K562 (cell line): ENCODE results near the gene ROPN1B. TPM values are rescaled to one million over a fixed set of nuclear protein-coding genes. Genes with fewer than 3 reads are reported as not detected.

Source experiments
- ATAC-seq: fragments of 200-7000 bp; cut with Tn5 transposase; 3 replicates; pipeline ENCODE4 v1.9.1; 2020; ENCODE audit warnings: moderate library complexity
- BruUV-seq: library from RNA; stranded (reverse); fragments of 400-500 nt; replicated peaks from 2 replicates; lab custom pipeline; 2021; lab: Mats Ljungman, UMichigan
- CTCF ChIA-PET: fragments of 300-600 bp; formaldehyde crosslinking; extraction: SDS; loops from one replicate; lab custom pipeline; 2021; ENCODE audit warnings: low intra/inter-chr PET ratio; lab: Yijun Ruan, JAX
- POLR2A ChIA-PET: fragments of 300-600, 350-650 bp; sonication (Branson Sonifier 250); formaldehyde crosslinking; extraction: SDS; loops from one replicate; lab custom pipeline; 2021; ENCODE audit warnings: antibody characterized with exemption, inconsistent platforms; lab: Yijun Ruan, JAX
- DNase-seq, 4 experiments: peaks; one replicate each; pipeline versions ENCODE4 v3.0.0 to v3.0.0-alpha.2; 2011 to 2018; ENCODE audit warnings: low spot score in 3 of 4, mixed read lengths in 3 of 4; ENCODE audit errors: extremely low read depth in 1 of 4
- FAIRE-seq: peaks from 2 replicates; lab custom pipeline; 2011; peaks lifted over from hg19 to GRCh38; lab: Jason Lieb, UNC
- H2AFZ ChIP-seq: 2 replicates; pipeline ENCODE4 v1.6.0; 2011; ENCODE audit warnings: low read depth, low read length, control low read depth, inconsistent platforms
- H3K27ac ChIP-seq: fragments of 200-600 bp; 3 replicates; pipeline ENCODE4 v1.8.0; 2011; ENCODE audit warnings: low read depth, mild to moderate bottlenecking, control low read depth, inconsistent platforms, low read length, moderate library complexity, mixed read lengths; ENCODE audit errors: extremely low read depth
- H3K27me3 ChIP-seq, 2 experiments: fragments of 300-600 bp in 1 of 2; 2 replicates in 1 of 2; 3 replicates in 1 of 2; pipeline versions ENCODE4 v1.6.0 to v1.8.0; 2011; ENCODE audit warnings: inconsistent platforms in 2 of 2, low read length in 2 of 2, mild to moderate bottlenecking in 1 of 2, mixed read lengths in 1 of 2, moderate library complexity in 1 of 2; ENCODE audit not compliant: control insufficient read depth in 2 of 2, insufficient read depth in 2 of 2
- H3K36me3 ChIP-seq: fragments of 300-600 bp; 3 replicates; pipeline ENCODE4 v1.8.0; 2011; ENCODE audit warnings: mild to moderate bottlenecking, low read length, inconsistent platforms; ENCODE audit not compliant: control insufficient read depth, insufficient read depth
- H3K4me1 ChIP-seq, 2 experiments: fragments of 200-600 bp in 1 of 2; replicated peaks in 1 of 2; 2 replicates in 1 of 2; 3 replicates in 1 of 2; pipeline versions ENCODE4 v1.5.1 to v1.8.0; 2011; ENCODE audit warnings: inconsistent platforms in 2 of 2, low read length in 2 of 2, mild to moderate bottlenecking in 1 of 2, mixed read lengths in 1 of 2, moderate library complexity in 1 of 2; ENCODE audit not compliant: control insufficient read depth in 2 of 2, insufficient read depth in 2 of 2
- H3K4me2 ChIP-seq: 2 replicates; pipeline ENCODE4 v1.6.1; 2011; ENCODE audit warnings: low read length, control low read depth, inconsistent platforms, mixed read lengths; ENCODE audit not compliant: insufficient read depth
- H3K4me3 ChIP-seq: fragments of 200-600 bp; sonication (generic), shearing (Covaris generic); 2 replicates; pipeline ENCODE4 v1.5.1; 2016; ENCODE audit warnings: control low read depth, inconsistent platforms
- H3K79me2 ChIP-seq: fragments of 200-600 bp; 3 replicates; pipeline ENCODE4 v1.8.0; 2011; ENCODE audit warnings: low read length, inconsistent platforms; ENCODE audit not compliant: control insufficient read depth, insufficient read depth
- H3K9ac ChIP-seq, 2 experiments: 2 replicates each; pipeline versions ENCODE4 v1.6.0 to v1.6.1; 2011; ENCODE audit warnings: low read depth in 2 of 2, low read length in 2 of 2, control low read depth in 1 of 2, inconsistent platforms in 1 of 2, mild to moderate bottlenecking in 1 of 2, mixed read lengths in 1 of 2; ENCODE audit not compliant: insufficient read depth in 1 of 2
- H3K9me1 ChIP-seq: one replicate; pipeline ENCODE4 v1.6.0; 2011; ENCODE audit warnings: inconsistent platforms, mild to moderate bottlenecking, low read length, moderate library complexity; ENCODE audit not compliant: control insufficient read depth, insufficient read depth
- H3K9me3 ChIP-seq: replicated peaks from 2 replicates; pipeline ENCODE4 v1.5.1; 2011; ENCODE audit warnings: low read depth, low read length, inconsistent platforms; ENCODE audit not compliant: control insufficient read depth, insufficient read depth
- H4K20me1 ChIP-seq: replicated peaks from 2 replicates; pipeline ENCODE4 v1.6.1; 2011; ENCODE audit warnings: low read length, inconsistent platforms, mixed read lengths; ENCODE audit not compliant: control insufficient read depth, insufficient read depth
- ZFP30 ChIP-seq: fragments of 250-450 bp; sonication (Bioruptor Pico); IDR thresholded peaks from 2 replicates; pipeline ENCODE4 v1.8.0; 2022; ENCODE audit warnings: moderate library complexity, mild to moderate bottlenecking, inconsistent platforms, borderline replicate concordance
- whole genome bisulfite sequencing: fragments of 100-300 bp; shearing (Covaris generic); methylation state at CpG from one replicate; pipeline ENCODE4 v1.1.6; 2016; ENCODE audit warnings: low coverage, mixed read lengths; ENCODE audit not compliant: insufficient coverage; ENCODE audit errors: missing lambda C conversion rate; 5-methylcytosine and 5-hydroxymethylcytosine counted together
- in situ Hi-C: fragments of 300-500 bp; cut with MboI; formaldehyde crosslinking; loops from 4 replicates; pipeline ENCODE4 v1.15.0; 2018; ENCODE audit warnings: inconsistent platforms, mixed read lengths
- intact Hi-C: fragments of 100-400 bp; cut with micrococcal nuclease; formaldehyde crosslinking; loops from 2 replicates; pipeline ENCODE4 v1.14.2; 2022
- polyA plus RNA-seq, 8 experiments: library from polyadenylated mRNA; depleted of rRNA in 4 of 8; stranded (reverse) in 5 of 8; unstranded in 3 of 8; fragments of >200 nt; fragmentation: Nextera tagmentation in 2 of 8; fragmentation: Illumina TruSeq in 1 of 8; extraction: Ambion mirVana in 2 of 8; extraction: Trizol in 1 of 8; gene quantifications; 2 replicates each; pipeline versions ENCODE4 v1.2.1 to v1.2.3, GENCODE V29; 2011 to 2014; ENCODE audit warnings: inconsistent platforms in 1 of 8, missing spikeins in 1 of 8
- small RNA-seq: library from RNA; depleted of rRNA; stranded (forward); fragments of <200 nt; gene quantifications from one replicate; pipeline ENCODE3, GENCODE V24; 2014
- total RNA-seq, 7 experiments: library from RNA; depleted of rRNA in 6 of 7; stranded (reverse); fragments of >200 nt in 6 of 7; fragmentation: Illumina TruSeq in 2 of 7; extraction: Trizol in 2 of 7; gene quantifications; 2 replicates each; pipeline versions ENCODE4 v1.2.1 to v1.2.3, GENCODE V29; 2011 to 2021; ENCODE audit warnings: low replicate concordance in 1 of 7

Gene ROPN1B
- total and polyA plus RNA-seq, 9 of the 15 experiments (the other 6 are each of a cell fraction or from before 2014, with no cell fraction given) = not detected

- no peak for DNase-seq
- no peaks in the 10 kb centered on the region for H3K36me3 ChIP-seq
- H3K9me1 ChIP-seq = no peaks in the 10 kb centered on the region
- no peak for TF ChIP-seq ZFP30
- TF ChIP-seq, all 486 proteins: peak for 0
- H3K79me2 ChIP-seq = no peaks in the 10 kb centered on the region
- H3K4me2 ChIP-seq = no peak overlapping the region
- intact Hi-C loops = no loop called here
- no peaks in the 10 kb centered on the region for H4K20me1 ChIP-seq
- FAIRE-seq (no peak), ATAC-seq (no peak)
- no peak overlapping the region for H3K4me3 ChIP-seq
- 46% methylated on average over 6 of the region's 9 CpGs for WGBS
- no peaks in the 10 kb centered on the region for H3K27me3 ChIP-seq
- H3K27ac ChIP-seq = no peak overlapping the region
- H3K4me1 ChIP-seq = no peaks in the 10 kb centered on the region; a peak in 2 of 5 replicates
- BruUV-seq = no TSS peak
- ChIA-PET POLR2A (interaction anchor here (0.6 kb wide), 1 partner anchor 1463 kb away, joined by 3 read pairs; no protein-coding TSS in a partner anchor), CTCF (no interaction called here)
- no peak overlapping the region for H2AFZ ChIP-seq
- no peaks in the 10 kb centered on the region for H3K9me3 ChIP-seq
- H3K9ac ChIP-seq = no peak overlapping the region
- in situ Hi-C loops = no loop called here
These were observed 63.0 kb downstream of the ROPN1B start for GRCh38 chr3:126031981-126032471.

Small RNA genes lying within 50 kb of the gene (small RNA-seq; reads per million reads assigned to genes)
- gene AC092903.1 = not detected

Other genes with a start within 250 kb of the ROPN1B start
- 11.2 and 22.0 TPM in 2 replicates for gene SLC41A3, start 114.9 kb downstream of the ROPN1B start, total RNA-seq (2014; rRNA removed)
- gene SLC41A3, start 114.9 kb downstream of the ROPN1B start, total RNA-seq (2014; rRNA removed; fragmentation: Illumina TruSeq; extraction: Trizol) = 7.1 and 7.7 TPM in 2 replicates
- gene SLC41A3, start 114.9 kb downstream of the ROPN1B start, total RNA-seq (2015; rRNA removed; fragmentation: Illumina TruSeq; extraction: Trizol) = 9.4 and 9.6 TPM in 2 replicates
- gene SLC41A3, start 114.9 kb downstream of the ROPN1B start, total RNA-seq (2021) = 18.1 and 18.9 TPM in 2 replicates
- 20.7 and 22.3 TPM in 2 replicates for gene SLC41A3, start 114.9 kb downstream of the ROPN1B start, polyA plus RNA-seq (2011; rRNA removed)
- 15.4 and 19.1 TPM in 2 replicates for gene SLC41A3, start 114.9 kb downstream of the ROPN1B start, polyA plus RNA-seq (2014; fragmentation: Illumina TruSeq; extraction: Trizol)
- 1 to 10 TPM; 4.1 to 4.2 TPM for gene SLC41A3, start 114.9 kb downstream of the ROPN1B start, polyA plus RNA-seq (2014; fragmentation: Nextera tagmentation; extraction: Ambion mirVana)
- gene SLC41A3, start 114.9 kb downstream of the ROPN1B start, polyA plus RNA-seq (2014; rRNA removed) = 17.2 and 24.6 TPM in 2 replicates
- gene ALDH1L1, start 211.4 kb downstream of the ROPN1B start, total RNA-seq (2014; rRNA removed) = 0.23 and 0.33 TPM in 2 replicates
- 0.51 and 0.58 TPM in 2 replicates for gene ALDH1L1, start 211.4 kb downstream of the ROPN1B start, total RNA-seq (2014; rRNA removed; fragmentation: Illumina TruSeq; extraction: Trizol)
- 1.8 and 1.9 TPM in 2 replicates for gene ALDH1L1, start 211.4 kb downstream of the ROPN1B start, total RNA-seq (2015; rRNA removed; fragmentation: Illumina TruSeq; extraction: Trizol)
- gene ALDH1L1, start 211.4 kb downstream of the ROPN1B start, total RNA-seq (2021) = 0.60 and 1.5 TPM in 2 replicates
- not detected in 2 replicates for gene ALDH1L1, start 211.4 kb downstream of the ROPN1B start, polyA plus RNA-seq (2011; rRNA removed)
- gene ALDH1L1, start 211.4 kb downstream of the ROPN1B start, polyA plus RNA-seq (2014; fragmentation: Illumina TruSeq; extraction: Trizol) = 0.56 and 0.96 TPM in 2 replicates
- under 1 TPM; 0.06 to 0.34 TPM for gene ALDH1L1, start 211.4 kb downstream of the ROPN1B start, polyA plus RNA-seq (2014; fragmentation: Nextera tagmentation; extraction: Ambion mirVana)
- gene ALDH1L1, start 211.4 kb downstream of the ROPN1B start, polyA plus RNA-seq (2014; rRNA removed) = 0.24 and 1.7 TPM in 2 replicates